ENCODE results near the gene CCDC8. TPM values are rescaled to one million over a fixed set of nuclear protein-coding genes. Genes with fewer than 3 reads are reported as not detected.

Gene CCDC8
- total RNA-seq, 2 donors from 2014 or later, result 20.4 to 32.7 TPM

GRCh38 chr19:46366620-46367292, 46.6 kb downstream of the CCDC8 start:
- H3K9me3 ChIP-seq, result no peaks in the 10 kb centered on the region
- intact Hi-C loops (cut with DNase I), result no loop called here
- no peak overlapping the region for H3K4me3 ChIP-seq
- TF ChIP-seq CTCF (IDR thresholded peaks at IDR 0.05) (no peak), POLR2AphosphoS5 (IDR thresholded peaks at IDR 0.05) (no peak), POLR2A (IDR thresholded peaks at IDR 0.05) (no peak)
- DNase-seq (ENCODE audit: low spot score), result no peak
- peaks cover 5% of the 10 kb centered on the region for H3K4me1 ChIP-seq (replicated peaks)
- H3K36me3 ChIP-seq, result no peaks in the 10 kb centered on the region
- WGBS, result 89% methylated on average over 9 of the region's 9 CpGs
- H3K27ac ChIP-seq, result no peak overlapping the region
- H3K27me3 ChIP-seq (replicated peaks; ENCODE audit: insufficient read depth), result no peaks in the 10 kb centered on the region

GRCh38 chr19:46365561-46365960, 47.8 kb downstream of the CCDC8 start:
- Histone ChIP-seq H3K36me3 (no peaks in the 10 kb centered on the region), H3K4me3 (no peak overlapping the region), H3K9me3 (no peaks in the 10 kb centered on the region), H3K27ac (no peak overlapping the region), H3K27me3 (replicated peaks; ENCODE audit: insufficient read depth) (no peaks in the 10 kb centered on the region), H3K4me1 (replicated peaks) (no peaks in the 10 kb centered on the region)
- no peak for TF ChIP-seq POLR2AphosphoS5 (IDR thresholded peaks at IDR 0.05)
- TF ChIP-seq CTCF (IDR thresholded peaks at IDR 0.05), result no peak
- TF ChIP-seq POLR2A (IDR thresholded peaks at IDR 0.05), result no peak
- DNase-seq (ENCODE audit: low spot score), result no peak
- WGBS, result 89% methylated on average over 4 of the region's 4 CpGs
- intact Hi-C loops (cut with DNase I), result no loop called here

- no peaks in the 10 kb centered on the region for H3K4me1 ChIP-seq (replicated peaks)
- WGBS, result 92% methylated on average over 2 of the region's 2 CpGs
- intact Hi-C loops (cut with DNase I), result no loop called here
- no peak for DNase-seq (ENCODE audit: low spot score)
- no peaks in the 10 kb centered on the region for H3K27me3 ChIP-seq (replicated peaks; ENCODE audit: insufficient read depth)
- no peak overlapping the region for H3K4me3 ChIP-seq
- no peaks in the 10 kb centered on the region for H3K9me3 ChIP-seq
- no peaks in the 10 kb centered on the region for H3K36me3 ChIP-seq
- no peak for TF ChIP-seq CTCF (IDR thresholded peaks at IDR 0.05)
- TF ChIP-seq POLR2AphosphoS5 (IDR thresholded peaks at IDR 0.05), result no peak
- TF ChIP-seq POLR2A (IDR thresholded peaks at IDR 0.05), result no peak
- no peak overlapping the region for H3K27ac ChIP-seq
Measured at GRCh38 chr19:46364359-46364758, 49.0 kb downstream of the CCDC8 start.

GRCh38 chr19:46361915-46362314, 51.4 kb downstream of the CCDC8 start:
- Histone ChIP-seq H3K36me3 (no peaks in the 10 kb centered on the region), H3K9me3 (no peaks in the 10 kb centered on the region), H3K4me3 (no peak overlapping the region), H3K27me3 (replicated peaks; ENCODE audit: insufficient read depth) (no peaks in the 10 kb centered on the region), H3K4me1 (replicated peaks) (no peaks in the 10 kb centered on the region), H3K27ac (no peak overlapping the region)
- WGBS, result 63% methylated on average over 2 of the region's 2 CpGs
- intact Hi-C loops (cut with DNase I), result no loop called here
- TF ChIP-seq POLR2AphosphoS5 (IDR thresholded peaks at IDR 0.05) (no peak), POLR2A (IDR thresholded peaks at IDR 0.05) (no peak), CTCF (IDR thresholded peaks at IDR 0.05) (no peak)
- no peak for DNase-seq (ENCODE audit: low spot score)

Other genes with a start within 250 kb of the CCDC8 start
- gene IGFL1, start 183.8 kb downstream of the CCDC8 start, total RNA-seq, result 1 to 10 TPM in 1 of 2 donors, not detected in 1; 4.8 TPM
- gene HIF3A, start 116.5 kb downstream of the CCDC8 start, total RNA-seq, result 10 to 100 TPM; 42.8 to 97.6 TPM
- gene PPP5C, start 66.5 kb downstream of the CCDC8 start, total RNA-seq, result 10 to 100 TPM; 81.4 to 84.3 TPM
- gene PNMA8C, start 15.4 kb upstream of the CCDC8 start, total RNA-seq, result 1 to 10 TPM in 1 of 2 donors, not detected in 1; 1.6 TPM
- 10 to 100 TPM; 17.0 to 26.5 TPM for gene PNMA8A, start 58.0 kb upstream of the CCDC8 start, total RNA-seq
- 1 to 10 TPM in 1 of 2 donors, under 1 TPM in 1; 0.96 to 3.1 TPM for gene PNMA8B, start 82.3 kb upstream of the CCDC8 start, total RNA-seq
- 100 to 1,000 TPM; 166 to 171 TPM for gene CALM3, start 187.8 kb upstream of the CCDC8 start, total RNA-seq
- gene PTGIR, start 211.5 kb upstream of the CCDC8 start, total RNA-seq, result 1 to 10 TPM in 1 of 2 donors, not detected in 1; 2.2 TPM
- gene GNG8, start 222.6 kb upstream of the CCDC8 start, total RNA-seq, result not detected
- 10 to 100 TPM in 1 of 2 donors, 1 to 10 TPM in 1; 8.6 to 28.1 TPM for gene DACT3, start 247.6 kb upstream of the CCDC8 start, total RNA-seq